Measurements from ENCODE around the gene AIP.

- TF ChIP-seq POLR2A (IDR thresholded peaks at IDR 0.05) = no peak
- TF ChIP-seq CTCF (IDR thresholded peaks at IDR 0.05) = no peak
Observed at GRCh38 chr11:67451658-67451976, 31.2 kb upstream of the AIP start.
